ENCODE results near the gene TNFSF11. TPM values are rescaled to one million over a fixed set of nuclear protein-coding genes. Genes with fewer than 3 reads are reported as not detected.

The TNFSF11 gene
- total RNA-seq, 2 donors from 2014 or later = 3.9 TPM; not detected in 1

DNA sequence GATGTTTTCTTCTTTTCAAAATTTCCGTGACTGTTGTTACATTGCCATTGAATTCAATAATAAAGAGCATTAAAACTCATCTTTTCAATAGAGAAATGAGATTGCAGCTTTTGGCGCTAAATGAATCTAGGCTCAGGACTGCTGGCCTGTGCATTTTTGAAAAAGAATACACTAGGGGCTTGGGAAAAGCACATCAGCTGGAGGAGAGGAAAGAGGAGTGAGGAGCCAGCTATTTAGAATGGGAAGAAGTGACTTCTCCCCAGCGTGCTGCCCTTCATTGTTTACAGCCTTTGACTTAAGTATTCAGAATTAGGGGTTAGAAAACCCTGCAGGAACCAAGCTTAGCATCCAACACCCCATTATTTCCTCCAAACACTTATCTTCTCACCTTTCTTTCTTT lies 43.3 kb downstream of the TNFSF11 start:
- Histone ChIP-seq H3K27ac (no peak overlapping the region), H3K27me3 (no peaks in the 10 kb centered on the region), H3K4me1 (no peaks in the 10 kb centered on the region), H3K4me3 (no peak overlapping the region), H3K36me3 (replicated peaks in 1 of 2; ENCODE audit: insufficient read depth in 1 of 2, low read depth in 2 of 2) (no peaks in the 10 kb centered on the region), H3K9me3 (no peaks in the 10 kb centered on the region)
- ATAC-seq (no peak), DNase-seq (no peak)
- intact Hi-C loops (cut with DNase I) = no loop called here
- TF ChIP-seq, protein P1, sequence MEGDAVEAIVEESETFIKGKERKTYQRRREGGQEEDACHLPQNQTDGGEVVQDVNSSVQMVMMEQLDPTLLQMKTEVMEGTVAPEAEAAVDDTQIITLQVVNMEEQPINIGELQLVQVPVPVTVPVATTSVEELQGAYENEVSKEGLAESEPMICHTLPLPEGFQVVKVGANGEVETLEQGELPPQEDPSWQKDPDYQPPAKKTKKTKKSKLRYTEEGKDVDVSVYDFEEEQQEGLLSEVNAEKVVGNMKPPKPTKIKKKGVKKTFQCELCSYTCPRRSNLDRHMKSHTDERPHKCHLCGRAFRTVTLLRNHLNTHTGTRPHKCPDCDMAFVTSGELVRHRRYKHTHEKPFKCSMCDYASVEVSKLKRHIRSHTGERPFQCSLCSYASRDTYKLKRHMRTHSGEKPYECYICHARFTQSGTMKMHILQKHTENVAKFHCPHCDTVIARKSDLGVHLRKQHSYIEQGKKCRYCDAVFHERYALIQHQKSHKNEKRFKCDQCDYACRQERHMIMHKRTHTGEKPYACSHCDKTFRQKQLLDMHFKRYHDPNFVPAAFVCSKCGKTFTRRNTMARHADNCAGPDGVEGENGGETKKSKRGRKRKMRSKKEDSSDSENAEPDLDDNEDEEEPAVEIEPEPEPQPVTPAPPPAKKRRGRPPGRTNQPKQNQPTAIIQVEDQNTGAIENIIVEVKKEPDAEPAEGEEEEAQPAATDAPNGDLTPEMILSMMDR (IDR thresholded peaks at IDR 0.05) = no peak
- no peak for TF ChIP-seq POLR2A (IDR thresholded peaks at IDR 0.05)
- WGBS, 2 donors = 71 to 87% methylated on average over 3 of the region's 3 CpGs

DNA sequence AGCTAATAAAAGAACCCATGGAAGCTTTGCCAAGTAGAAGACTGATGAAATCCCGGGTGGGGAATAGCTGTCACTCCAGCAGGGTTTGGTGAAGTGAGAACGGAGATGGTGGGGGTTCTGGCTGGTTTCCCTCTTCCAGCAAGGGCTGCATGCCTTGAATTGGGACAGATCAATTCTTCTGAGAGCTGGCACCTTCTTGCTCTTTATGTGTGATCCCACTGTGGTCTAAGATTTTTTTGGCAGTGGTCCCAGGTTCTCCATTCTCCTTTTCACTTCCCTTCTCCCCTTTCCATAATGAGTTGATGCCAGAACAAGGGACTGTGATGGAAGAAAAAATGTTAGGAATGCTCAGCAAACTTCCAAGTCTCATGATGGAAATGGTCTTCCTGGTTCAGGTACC lies 50.0 kb downstream of the TNFSF11 start:
- WGBS, 2 donors = 20 to 35% methylated on average over 2 of the region's 2 CpGs
- peak in 1 of 4 donors; percentile 15 for DNase-seq
- Histone ChIP-seq H3K27ac (no peak overlapping the region), H3K4me1 (peaks cover 3% of the 10 kb centered on the region), H3K27me3 (no peaks in the 10 kb centered on the region), H3K9me3 (no peaks in the 10 kb centered on the region), H3K36me3 (replicated peaks in 1 of 2; ENCODE audit: insufficient read depth in 1 of 2, low read depth in 2 of 2) (no peaks in the 10 kb centered on the region), H3K4me3 (no peak overlapping the region)
- TF ChIP-seq, protein P1 (IDR thresholded peaks at IDR 0.05) = no peak
- no peak for TF ChIP-seq POLR2A (IDR thresholded peaks at IDR 0.05)
- no peak for ATAC-seq
- intact Hi-C loops (cut with DNase I) = no loop called here

DNA sequence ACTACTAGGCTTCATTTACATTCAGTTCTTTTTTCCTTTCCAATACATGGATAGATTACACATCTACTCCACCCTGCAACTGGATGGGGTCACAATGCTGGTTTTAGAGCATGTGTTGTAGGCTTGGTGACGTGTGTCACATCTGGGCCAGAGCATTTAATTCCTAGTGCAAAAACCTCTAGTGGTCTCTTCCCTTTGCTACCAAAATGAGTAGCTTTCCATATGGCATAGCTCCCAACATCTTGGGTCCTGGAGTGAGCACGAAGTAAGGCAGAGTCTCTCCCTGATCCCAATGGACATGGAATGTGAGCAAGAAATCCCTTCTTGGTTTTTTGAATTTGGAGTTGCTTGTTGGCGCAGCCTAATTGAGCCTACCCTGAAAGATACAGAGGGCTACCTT lies 51.7 kb downstream of the TNFSF11 start:
- H3K9me3 ChIP-seq = no peaks in the 10 kb centered on the region
- TF ChIP-seq POLR2A (IDR thresholded peaks at IDR 0.05) = no peak
- TF ChIP-seq, protein P1 (IDR thresholded peaks at IDR 0.05) = no peak
- no peak for DNase-seq
- no peaks in the 10 kb centered on the region for H3K27me3 ChIP-seq
- 85 to 93% methylated on average over 3 of the region's 3 CpGs for WGBS, 2 donors
- no peak for ATAC-seq
- peaks cover 3% of the 10 kb centered on the region for H3K4me1 ChIP-seq
- H3K4me3 ChIP-seq = no peak overlapping the region
- H3K36me3 ChIP-seq (replicated peaks in 1 of 2; ENCODE audit: insufficient read depth in 1 of 2, low read depth in 2 of 2) = no peaks in the 10 kb centered on the region
- H3K27ac ChIP-seq = no peak overlapping the region
- intact Hi-C loops (cut with DNase I) = no loop called here

DNA sequence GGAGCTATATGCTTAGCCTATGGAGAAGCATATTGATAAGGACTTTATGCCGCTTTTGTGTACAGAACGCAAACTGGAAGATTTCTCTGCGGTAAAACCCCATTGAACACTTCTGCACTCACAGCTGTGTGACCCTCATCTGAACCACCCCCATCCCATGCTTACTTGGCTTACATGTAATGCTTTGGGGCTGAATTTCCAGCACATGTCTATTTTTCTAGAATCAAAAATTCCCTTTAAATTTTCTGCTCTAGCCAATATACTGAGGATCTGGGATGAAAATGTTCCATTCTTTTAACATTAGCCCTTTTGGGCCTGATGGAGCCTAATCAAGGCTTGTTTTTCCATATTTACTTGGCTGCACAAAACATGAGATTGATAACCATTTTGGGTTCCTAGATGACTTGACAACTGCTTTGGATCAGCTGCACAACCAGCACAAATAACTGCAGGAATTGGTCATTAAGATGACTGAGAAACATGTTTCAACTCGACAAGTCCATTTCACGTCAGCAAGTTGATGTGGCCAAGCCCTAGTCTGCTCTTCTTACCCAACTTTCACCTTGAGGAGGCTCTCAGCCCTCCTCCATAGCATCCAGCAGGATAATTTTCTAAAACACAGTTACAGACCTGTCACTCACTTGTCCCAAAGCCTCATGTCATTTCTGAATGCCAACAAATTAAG lies 52.4 kb downstream of the TNFSF11 start:
- no peak overlapping the region for H3K27ac ChIP-seq
- H3K4me1 ChIP-seq = peaks cover 3% of the 10 kb centered on the region
- TF ChIP-seq POLR2A (IDR thresholded peaks at IDR 0.05) = no peak
- TF ChIP-seq, protein P1 (IDR thresholded peaks at IDR 0.05) = no peak
- no peak for ATAC-seq
- no peaks in the 10 kb centered on the region for H3K27me3 ChIP-seq
- 81 to 85% methylated on average over 5 of the region's 5 CpGs for WGBS, 2 donors
- DNase-seq = no peak
- intact Hi-C loops (cut with DNase I) = no loop called here
- no peak overlapping the region for H3K4me3 ChIP-seq
- no peaks in the 10 kb centered on the region for H3K36me3 ChIP-seq (replicated peaks in 1 of 2; ENCODE audit: insufficient read depth in 1 of 2, low read depth in 2 of 2)
- H3K9me3 ChIP-seq = no peaks in the 10 kb centered on the region

DNA sequence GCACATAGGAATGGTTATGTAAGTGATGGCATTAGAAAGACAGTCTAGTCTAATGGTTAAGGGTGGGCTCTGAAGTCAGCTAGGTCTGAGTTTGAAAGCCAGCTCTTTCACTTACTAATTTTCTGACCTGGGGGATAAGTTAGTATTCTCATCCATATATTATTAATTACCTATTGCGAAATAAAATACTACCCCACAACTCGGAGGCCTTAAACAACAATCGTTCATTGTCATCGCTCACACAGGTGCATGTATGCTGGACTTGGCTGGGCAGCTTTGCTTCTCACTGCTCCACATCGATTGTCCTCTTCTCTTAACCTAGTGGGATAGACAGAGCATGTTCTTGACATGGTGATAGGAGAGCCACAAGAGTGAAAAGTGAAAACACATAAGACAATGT lies 54.7 kb downstream of the TNFSF11 start:
- intact Hi-C loops (cut with DNase I) = no loop called here
- Histone ChIP-seq H3K4me1 (peaks cover 3% of the 10 kb centered on the region), H3K27me3 (no peaks in the 10 kb centered on the region), H3K9me3 (no peaks in the 10 kb centered on the region), H3K27ac (no peak overlapping the region), H3K4me3 (no peak overlapping the region), H3K36me3 (replicated peaks in 1 of 2; ENCODE audit: insufficient read depth in 1 of 2, low read depth in 2 of 2) (no peaks in the 10 kb centered on the region)
- WGBS, 2 donors = 57 to 62% methylated on average over 5 of the region's 5 CpGs
- DNase-seq = no peak
- TF ChIP-seq POLR2A (IDR thresholded peaks at IDR 0.05) = no peak
- TF ChIP-seq, protein P1 (IDR thresholded peaks at IDR 0.05) = no peak
- no peak for ATAC-seq

All from body of pancreas (tissue), 4 donors.